ENCODE measurements around the gene PRR30.

PRR30 gene

DNA sequence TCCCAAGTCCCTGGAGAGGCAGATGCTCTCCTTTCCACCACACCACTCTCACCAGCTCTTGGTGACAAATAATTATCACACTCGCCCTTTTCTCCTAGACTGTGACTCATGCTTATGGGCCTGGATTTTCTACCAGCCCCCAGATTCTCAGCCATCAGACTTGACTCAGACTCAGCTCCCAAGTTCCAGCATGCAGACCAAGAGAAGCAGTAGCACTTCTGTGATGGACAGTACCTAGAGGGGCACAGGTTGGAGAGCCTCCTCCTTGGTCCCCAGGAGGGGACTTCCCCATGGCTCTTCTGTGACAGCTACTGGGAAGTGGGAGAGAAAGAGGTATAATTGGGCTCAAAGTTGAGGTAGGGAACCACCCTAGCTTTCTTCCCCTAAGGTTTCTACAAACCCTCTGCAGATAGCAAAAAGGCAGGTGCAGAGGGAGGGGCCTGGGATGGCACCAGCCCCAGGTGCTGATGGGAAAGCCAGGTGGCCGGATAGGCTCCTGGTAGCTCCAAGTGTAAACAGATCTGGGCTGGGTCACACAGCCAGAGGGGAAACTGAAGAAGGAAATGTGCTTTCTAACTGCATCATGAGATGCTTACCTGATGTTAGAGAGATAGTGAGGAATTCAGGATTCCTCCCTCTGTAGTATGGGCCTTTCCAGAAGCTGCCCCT is 13.7 kb upstream of the PRR30 start:
- DNase-seq: no peak

DNA sequence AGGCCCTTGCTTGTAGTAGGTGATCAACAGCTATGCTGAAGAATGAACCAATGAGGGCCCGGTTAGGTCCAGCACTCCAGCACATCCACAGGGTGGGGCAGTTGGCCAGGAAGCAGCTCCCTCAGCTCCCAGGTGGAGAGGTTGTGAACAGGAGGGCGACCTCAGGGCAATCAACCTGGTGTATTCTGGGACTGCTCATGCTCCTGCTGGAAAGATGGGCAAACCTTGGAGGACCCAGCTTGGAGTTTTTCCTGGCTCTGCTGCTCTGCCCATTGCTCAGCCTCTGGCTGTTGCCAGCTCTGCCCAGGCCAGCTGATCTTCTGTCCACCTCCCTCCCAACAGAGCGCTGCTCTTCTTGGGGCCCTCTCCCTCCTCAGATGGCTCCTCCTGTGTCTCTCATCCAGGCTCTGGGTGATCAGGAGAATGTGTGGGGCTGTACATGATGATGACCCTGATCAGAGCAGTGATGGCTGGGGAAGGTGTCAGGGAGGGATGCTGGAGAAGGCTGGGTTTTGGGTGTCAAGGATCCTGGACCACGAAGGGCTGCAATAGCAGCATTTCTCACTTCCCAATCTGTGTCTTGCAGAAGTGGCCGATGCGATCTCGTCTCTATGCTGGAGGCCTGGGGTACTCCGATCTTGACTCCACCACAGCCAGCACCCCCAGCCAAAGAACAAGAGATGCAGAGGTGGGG is 13.0 kb upstream of the PRR30 start:
- DNase-seq: no peak

DNA sequence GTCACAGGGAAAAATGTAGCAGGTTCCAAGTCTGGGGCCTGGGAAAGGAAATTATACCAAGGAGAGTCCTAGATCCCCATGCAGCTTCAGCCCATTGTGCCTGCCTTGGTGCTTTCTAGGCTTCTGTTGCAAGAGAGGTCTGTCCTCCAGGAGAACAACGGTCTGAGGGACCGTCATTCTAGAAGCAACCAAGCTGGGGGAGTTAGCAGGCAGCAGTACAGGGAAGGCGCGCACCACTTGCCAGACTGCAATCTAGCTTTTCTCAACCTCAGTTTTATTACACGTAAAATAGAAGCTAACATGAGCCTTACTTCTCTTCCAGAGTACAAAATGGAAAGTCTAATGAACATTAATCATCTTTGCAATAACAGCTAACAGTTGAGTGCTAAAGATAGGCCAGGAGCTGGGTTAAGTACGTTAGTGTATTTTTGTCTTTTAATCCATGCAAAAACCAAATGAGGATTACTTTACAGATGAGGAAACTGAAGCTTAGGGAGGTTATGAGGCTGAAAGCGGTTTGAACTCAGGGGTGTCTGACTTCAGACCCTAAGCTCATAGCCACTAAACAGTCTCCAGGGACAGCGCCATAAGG is 11.5 kb upstream of the PRR30 start:
- no peak for DNase-seq

DNA sequence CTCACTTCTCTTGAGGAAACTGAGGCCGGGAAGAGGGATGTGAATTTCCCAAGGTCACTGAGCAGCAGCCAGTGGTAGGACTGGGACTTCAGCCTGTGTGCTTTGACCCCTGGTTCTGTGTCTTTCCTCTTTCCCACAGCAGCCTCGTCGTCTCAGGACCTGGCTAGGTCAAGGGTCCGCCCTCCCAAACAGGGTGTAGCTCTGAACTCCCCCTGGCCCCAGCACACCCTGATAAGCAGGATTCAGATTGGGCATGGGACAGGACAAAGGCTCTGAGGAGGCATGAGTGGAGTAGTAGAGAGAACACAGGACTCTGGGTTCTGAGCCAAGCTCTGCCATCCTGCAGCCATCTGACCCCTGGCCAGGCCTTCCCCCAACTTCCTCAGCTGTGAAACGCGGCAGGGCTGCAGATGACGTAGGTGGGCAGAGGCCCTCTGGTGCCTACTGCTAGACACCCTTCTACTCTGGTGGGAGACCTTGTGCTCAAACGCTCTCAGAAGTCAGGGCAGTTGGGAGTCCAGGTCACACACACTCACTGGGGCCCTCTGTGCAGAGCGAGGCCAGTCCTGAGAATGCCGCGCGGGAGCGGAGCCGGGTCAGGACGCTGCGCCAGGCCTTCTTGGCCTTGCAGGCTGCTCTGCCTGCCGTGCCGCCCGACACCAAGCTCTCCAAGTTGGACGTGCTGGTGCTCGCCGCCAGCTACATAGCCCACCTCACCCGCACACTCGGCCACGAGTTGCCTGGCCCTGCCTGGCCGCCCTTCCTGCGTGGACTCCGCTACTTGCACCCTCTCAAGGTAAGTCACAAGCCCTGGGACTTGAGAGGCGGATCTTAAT is 10.6 kb upstream of the PRR30 start:
- DNase-seq: no peak

DNA sequence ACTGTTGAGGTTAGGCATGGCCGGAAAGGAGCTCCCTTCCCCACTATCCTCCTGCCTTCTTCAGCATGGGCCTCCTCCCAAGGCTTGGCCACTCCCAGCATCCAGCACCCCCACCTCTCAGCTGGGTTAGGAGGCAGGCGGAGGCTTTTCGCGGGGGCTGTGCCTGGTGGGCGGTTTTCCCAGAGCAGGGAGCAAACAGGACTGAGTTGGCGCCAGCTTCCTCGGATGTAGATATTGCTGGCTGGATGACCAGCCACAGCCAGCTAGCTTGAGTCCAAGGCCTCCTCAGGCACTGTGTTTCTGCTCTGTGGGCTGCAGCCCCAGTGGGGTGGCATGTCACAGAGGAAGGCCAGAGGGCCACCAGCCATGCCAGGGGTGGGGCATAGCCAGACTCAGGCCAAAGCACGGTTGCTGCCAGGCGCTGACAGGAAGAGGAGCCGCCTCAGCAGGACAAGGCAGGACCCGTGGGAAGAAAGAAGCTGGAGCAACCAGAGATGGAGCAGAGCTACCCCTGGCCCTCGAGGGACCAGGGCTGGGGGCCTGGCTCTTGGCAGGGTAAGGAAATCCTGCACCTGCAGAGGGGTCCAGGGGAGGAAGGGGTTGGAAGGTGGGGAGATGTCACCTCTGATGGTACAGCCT is 9.7 kb upstream of the PRR30 start, which contains the start of gene TCF23:
TSS of gene TCF23 (plus strand) at position 204 of the 639 bp plus-strand sequence. CDS start at position 334, 130 bp downstream.
- no peak for DNase-seq

DNA sequence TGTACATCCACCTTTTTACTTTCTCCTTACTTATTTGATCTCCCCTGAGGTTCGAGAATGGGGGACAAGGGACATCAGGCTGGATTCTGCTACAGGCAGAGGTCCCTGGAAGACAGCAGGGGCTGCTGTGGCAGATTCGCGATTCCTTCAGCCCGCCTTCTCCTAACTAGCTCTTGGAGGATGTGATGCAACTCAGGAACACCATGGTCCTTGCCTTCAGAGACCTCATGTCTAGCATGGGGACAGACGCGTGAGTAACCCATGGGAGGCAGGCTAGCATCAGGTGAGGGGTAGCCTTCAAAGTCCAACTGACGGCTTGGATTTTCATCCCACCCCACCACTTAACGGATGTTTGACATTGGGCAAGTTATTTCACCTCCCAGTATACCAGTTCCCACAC is 8.7 kb upstream of the PRR30 start:
- no peak for DNase-seq

DNA sequence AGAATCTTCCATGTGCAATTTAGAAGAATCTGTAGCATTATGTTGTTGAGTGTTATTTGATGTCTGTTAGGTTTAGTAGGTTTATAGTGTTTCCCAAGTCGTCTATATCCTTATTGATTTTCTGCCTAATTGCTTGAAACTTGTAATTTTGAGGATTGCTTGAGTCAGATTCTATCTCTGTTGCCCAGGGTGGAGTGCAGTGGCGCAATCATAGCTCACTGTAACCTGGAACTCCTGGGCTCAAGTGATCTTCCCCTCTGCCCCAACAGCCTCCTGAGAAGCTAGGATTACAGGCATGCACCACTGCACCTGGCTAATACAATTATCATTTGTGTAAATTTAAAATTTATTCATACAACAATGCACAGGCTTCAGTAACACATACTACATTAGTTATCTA is 6.5 kb upstream of the PRR30 start:
- no peak for DNase-seq

DNA sequence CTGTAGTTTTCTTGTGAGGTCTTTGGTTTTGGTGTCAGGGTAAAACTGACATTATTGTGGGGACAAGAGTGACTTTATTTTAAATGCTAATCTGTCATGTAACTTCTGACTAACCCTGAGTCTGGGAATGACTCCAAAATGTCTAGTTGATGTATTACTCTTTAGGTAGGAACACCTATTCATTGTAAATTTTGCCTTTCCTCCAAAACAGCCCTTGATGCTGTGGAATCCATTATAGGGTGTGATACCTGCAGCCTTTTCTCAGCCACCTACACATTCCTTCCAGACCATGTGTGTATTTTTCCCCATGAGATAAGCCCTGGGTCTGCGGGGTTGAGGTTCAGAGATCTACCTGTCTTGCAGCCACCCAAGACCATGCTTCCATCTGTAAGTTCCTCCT is 4.1 kb upstream of the PRR30 start:
- no peak for DNase-seq

DNA sequence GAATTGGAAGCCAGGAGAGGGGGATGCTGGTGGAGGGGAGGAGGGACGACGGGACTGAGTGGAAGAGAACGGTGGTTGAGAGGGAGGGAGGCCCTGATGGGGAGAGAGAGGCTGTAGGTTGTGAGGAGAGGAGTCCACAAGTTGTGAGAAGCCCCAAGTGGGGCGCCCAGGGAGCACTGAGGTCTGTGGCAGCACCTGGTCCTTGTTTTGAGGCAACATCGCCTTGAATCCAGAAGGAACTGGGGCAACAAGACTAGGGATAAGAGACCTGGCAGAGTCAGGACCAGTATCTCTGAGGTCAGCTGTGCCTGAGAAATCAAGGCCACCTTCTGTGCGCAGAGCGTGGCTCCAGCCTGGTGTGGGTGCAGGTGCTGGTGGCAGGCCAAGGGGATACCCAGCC is 1.1 kb downstream of the PRR30 start:
- no peak for DNase-seq

DNA sequence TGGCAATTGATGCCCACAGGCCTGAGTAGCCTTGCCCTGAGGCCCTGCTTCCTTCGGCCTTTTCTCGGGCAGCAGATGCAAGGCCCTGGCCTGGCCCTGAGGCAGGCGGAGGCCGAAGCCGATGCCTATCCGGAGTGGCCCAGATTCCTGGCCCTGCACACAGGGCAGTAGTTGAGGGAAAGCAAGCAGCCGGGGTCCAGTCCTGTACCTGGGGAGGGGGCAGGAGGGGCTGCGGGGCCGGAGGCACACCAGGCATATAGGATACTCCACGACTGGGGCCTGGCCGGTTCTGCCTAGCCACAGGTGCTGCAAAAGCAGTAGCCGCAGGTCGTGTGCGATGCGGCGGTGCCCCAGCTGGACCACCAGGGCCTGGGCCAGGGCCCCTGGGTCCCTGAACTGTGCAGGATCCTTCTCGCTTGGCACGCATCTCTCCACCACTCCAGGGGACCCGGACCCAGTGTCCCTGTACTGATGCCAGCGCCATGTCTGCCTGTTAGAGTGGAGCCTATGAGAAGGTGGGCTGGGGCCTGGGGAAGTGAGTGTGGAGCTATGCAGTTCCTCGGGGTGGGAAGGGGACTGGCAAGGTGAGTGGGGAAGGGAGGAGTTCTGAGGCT is 1.8 kb downstream of the PRR30 start:
- no peak for DNase-seq

DNA sequence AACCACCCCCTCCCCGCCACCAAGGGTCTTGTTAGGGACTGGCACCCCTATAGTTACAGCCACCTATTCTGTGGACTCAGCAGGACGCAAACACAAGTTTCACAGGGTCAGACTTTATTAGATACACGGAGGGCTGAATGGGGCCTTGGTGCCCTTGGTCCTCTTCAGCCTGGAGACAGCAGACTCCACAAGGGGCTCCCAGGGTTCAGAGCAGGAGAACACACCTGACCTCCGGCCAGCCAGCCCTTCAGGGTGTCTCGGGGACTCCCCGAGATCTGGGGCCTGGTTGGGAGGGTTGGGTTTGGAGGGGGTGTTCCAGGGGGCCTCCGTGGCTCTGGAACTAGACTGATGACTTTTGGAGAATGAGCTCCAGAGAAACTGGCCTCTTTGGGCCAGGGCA is 2.5 kb downstream of the PRR30 start:
- DNase-seq: no peak

DNA sequence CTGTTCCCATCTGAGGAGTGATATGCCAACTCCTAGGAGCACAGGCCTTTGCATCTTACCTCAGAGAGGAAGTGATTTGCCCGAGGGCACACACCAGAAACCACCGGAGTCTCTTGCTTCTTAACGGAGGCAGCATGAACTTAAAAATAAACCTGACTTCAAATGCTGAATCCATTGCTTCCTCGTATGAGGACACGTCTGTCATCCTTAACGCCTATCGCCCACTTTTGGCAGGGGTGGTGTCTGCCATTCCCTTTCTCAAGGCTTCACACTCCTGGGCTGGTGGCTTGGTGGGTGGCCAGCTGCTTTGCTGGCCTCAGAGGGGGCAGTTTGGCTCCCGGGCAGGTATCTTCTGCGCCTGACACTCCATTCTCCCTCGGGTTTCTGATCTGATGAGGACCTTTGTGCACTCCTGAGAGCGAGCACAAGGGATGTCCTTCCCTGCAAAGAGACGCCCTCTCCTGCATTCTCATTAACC is 3.7 kb downstream of the PRR30 start:
- DNase-seq: no peak

DNA sequence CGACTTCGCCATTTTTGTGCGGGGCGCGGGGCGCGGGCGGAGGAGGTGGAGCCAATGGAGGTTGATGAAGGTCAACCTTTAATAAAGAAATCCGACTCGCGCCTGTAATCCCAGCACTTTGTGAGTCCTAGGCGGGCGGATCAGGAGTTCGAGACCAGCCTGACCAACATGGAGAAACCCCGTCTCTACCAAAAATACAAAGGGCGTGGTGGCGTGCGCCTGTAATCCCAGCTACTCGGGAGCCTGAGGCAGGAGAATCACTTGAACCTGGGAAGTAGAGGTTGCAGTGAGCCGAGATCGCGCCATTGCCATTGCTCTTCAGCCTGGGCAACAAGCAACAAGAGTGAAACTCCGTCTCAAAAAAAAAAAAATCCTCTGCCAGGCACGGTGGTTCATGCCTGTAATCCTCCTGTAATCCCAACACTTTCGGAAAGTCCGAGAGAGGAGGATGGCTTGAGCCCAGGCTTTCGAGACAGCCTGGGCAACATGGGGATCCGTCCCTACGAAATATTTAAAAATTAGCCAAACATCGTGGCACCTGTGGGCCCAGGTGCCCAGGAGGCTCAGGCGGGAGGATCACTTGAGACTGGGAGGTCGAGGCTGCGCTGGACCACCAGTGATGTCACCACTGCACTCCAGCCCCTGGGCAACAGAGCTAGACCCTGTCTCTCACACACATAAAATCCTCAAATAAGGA is 4.3 kb downstream of the PRR30 start:
- DNase-seq: no peak

DNA sequence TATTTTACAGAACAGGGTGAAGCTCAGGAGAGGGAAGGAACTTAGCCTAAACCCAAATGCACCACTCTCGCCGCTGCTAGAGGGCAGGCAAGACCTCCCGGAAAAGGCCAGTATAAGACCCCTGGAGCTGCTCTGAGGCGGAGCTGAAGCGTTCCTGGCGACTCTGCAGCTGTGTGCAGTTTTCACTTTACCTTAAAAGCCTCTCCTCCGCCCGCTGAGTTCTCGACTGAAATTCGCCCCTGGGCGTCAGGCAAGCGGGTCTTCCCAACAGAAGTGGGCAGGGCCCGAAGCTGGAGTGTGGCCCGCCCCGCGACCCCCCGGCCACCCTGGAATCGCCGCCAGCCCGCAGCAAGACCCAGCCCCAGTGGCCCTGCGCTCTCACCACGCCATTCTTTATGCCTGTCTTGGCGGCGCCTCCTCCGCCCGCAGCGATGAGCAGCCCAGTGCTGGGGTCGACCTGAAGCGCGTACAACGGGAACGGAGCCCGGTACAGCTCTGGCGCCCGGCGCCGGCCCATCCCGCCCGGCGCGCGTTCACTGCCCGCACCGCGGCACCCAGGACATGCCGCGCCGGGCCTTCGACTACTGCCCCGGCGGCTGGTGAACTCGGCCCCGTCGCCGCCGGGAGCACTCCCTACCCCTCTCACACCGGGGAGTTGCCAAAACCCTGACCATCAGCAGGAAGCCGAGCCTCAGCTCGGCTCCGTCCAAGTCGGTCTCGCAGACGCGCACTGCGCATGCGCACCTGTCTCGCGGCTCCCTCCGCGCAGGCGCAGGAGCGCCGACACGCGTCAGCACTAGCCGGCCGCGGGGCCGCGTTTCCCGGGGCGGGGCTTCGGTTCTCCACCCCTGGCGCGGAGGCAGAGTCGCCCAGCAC is 5.1 kb downstream of the PRR30 start, which contains the start of gene PREB:
TSS of gene PREB (minus strand) at position 732 of the 876 bp plus-strand sequence. CDS start at position 517, 215 bp downstream.
- DNase-seq: peak; percentile 94 to 98 (median 97)

DNA sequence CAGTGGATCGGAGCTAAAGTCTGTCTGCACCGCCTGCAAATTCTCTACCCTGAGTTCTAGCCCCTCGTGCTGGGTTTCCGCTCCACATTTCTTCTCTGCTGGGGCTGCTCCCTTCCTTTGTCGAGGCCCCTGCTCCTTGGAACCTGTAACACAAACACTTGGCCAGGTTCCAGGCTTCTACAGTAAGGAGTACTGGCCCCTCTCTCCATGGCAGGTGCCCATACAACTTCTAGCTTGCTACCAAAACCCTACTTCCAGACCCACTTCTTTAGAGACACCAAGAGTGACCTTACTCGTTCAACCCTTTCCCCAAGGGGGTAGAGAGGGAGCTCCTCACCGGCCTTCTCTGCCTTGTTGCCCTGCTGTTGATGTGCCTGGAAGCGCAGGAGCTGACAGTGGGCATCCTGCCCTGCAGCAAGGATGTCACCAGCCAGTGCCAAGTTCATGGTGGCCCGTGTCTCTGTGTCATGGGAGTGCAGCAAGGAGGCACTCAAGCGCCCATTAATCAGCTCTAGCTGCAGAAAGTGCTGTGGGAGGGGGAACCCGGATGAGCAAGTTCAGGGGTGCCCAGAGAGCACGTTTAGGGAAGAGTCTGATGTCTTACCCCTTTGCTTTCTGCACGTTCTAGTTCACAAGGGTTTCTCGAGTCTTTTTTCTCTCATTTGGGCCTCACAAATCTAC is 5.9 kb downstream of the PRR30 start:
- no peak for DNase-seq

DNA sequence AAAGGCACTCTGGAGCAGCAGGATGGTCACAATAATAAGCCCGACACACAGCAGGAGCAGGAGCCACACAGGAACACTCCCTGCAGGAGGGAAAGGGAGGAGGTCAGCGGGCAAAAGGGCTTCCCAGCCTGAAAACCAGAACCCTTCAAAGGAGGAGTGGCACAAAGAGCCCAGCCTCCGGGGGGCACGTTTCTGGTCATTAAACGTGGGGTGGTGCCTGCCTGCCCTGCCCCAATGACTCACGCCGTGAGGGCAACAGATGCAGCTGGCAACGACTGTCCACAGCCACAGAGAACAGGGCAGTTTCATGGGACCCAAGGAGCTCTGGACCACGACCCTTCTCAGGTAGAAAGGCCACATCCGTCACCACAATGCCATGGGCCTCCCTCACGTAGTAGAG is 7.8 kb downstream of the PRR30 start:
- no peak for DNase-seq

DNA sequence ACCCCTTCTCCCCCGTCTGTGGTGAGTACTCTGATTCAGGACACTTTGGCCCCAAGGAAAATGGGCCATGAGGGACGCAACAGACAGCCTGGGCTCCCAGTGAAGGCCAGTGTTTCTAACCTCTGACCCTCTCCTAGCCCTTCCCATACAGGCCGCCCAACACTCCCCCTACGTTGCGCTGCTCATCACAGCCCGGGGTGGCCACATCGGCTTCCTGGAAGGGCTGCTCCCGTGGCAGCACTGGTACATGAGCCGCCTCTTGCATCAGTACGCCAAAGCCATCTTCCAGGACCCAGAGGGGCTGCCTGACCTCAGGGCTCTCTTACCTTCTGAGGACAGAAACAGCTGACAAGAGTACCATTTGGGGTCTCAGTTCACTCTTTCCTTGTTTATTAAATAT is 8.8 kb downstream of the PRR30 start:
- no peak for DNase-seq

DNA sequence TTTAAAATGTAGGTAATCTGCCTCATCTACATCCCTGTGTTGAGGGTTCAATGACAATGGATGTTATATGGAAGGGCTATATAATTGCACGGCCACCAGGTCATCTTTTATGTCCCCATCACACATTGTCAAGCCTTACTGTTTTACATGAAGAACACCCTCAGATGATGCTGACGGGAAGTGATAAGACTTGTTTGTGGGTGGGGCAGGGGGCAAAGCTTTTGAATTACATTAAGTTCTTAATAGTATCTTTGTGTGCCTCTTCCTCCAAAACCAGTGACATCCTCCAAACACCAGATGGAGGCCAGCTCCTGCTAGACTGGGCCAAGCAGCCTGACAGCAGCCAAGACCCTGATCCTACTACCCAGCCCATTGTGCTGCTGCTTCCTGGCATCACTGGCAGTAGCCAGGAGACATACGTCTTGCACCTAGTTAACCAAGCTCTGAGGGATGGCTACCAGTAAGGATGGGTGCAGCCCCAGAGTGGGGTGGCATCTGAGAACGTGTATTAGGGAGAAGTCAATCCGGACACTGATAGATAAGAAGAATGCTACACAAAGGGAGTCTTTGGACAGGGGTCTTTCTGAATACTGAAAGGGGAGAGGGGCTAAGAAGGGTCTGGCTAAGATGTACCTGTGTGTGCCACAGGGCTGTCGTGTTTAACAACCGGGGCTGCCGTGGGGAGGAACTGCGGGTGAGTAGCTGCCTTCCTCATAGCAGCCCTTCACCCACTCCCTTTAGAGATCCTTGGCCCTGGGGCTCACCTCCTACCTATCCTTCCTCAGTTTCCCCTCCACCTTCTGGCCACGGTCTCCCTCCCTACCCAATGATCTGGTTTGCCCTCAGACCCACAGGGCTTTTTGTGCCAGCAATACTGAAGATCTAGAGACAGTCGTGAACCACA is 10.3 kb downstream of the PRR30 start:
- no peak for DNase-seq
